ENCODE results near the gene AP5M1. TPM values are rescaled to one million over a fixed set of nuclear protein-coding genes. Genes with fewer than 3 reads are reported as not detected.
A peak's percentile ranks its signal among the peaks of the same experiment; 100 is the strongest.

Gene AP5M1
- total and polyA plus RNA-seq, 8 donors = 37.0 to 51.9 (median 43.3) TPM

- intact Hi-C loops (cut with DNase I) = no loop called here
- TF ChIP-seq CTCF (IDR thresholded peaks at IDR 0.05) = no peak
- peaks cover 0 to 44% of the 10 kb centered on the region in 2 donors for H3K36me3 ChIP-seq
- DNase-seq (no peak), ATAC-seq (no peak)
- no peak overlapping the region for H3K27ac ChIP-seq
- no peaks in the 10 kb centered on the region for H3K27me3 ChIP-seq
- H3K4me3 ChIP-seq = no peak overlapping the region
- H3K9me3 ChIP-seq = no peaks in the 10 kb centered on the region
- H3K4me1 ChIP-seq = no peaks in the 10 kb centered on the region
Observed at GRCh38 chr14:57290751-57291150, 22.0 kb downstream of the AP5M1 start.

GRCh38 chr14:57291692-57292647 is 23.2 kb downstream of the AP5M1 start:
- ATAC-seq (no peak), DNase-seq (no peak)
- Histone ChIP-seq H3K27me3 (no peaks in the 10 kb centered on the region), H3K4me3 (no peak overlapping the region), H3K9me3 (no peaks in the 10 kb centered on the region), H3K27ac (no peak overlapping the region), H3K4me1 (no peaks in the 10 kb centered on the region), H3K36me3 (peaks cover 0 to 33% of the 10 kb centered on the region in 2 donors)
- intact Hi-C loops (cut with DNase I) = no loop called here
- no peak for TF ChIP-seq CTCF (IDR thresholded peaks at IDR 0.05)

GRCh38 chr14:57293866-57294837 is 25.4 kb downstream of the AP5M1 start:
- Histone ChIP-seq H3K27me3 (no peaks in the 10 kb centered on the region), H3K4me1 (no peaks in the 10 kb centered on the region), H3K9me3 (no peaks in the 10 kb centered on the region), H3K4me3 (no peak overlapping the region), H3K36me3 (peaks cover 0 to 15% of the 10 kb centered on the region in 2 donors), H3K27ac (no peak overlapping the region)
- ATAC-seq (no peak), DNase-seq (no peak)
- intact Hi-C loops (cut with DNase I) = no loop called here
- TF ChIP-seq CTCF (IDR thresholded peaks at IDR 0.05) = peak in 1 of 2 donors; percentile 29

- Histone ChIP-seq H3K36me3 (peaks cover 0 to 7% of the 10 kb centered on the region in 2 donors), H3K27me3 (no peaks in the 10 kb centered on the region), H3K4me3 (no peak overlapping the region), H3K9me3 (no peaks in the 10 kb centered on the region), H3K4me1 (no peaks in the 10 kb centered on the region), H3K27ac (no peak overlapping the region)
- no peak for ATAC-seq
- no peak for DNase-seq
- intact Hi-C loops (cut with DNase I) = no loop called here
- no peak for TF ChIP-seq CTCF (IDR thresholded peaks at IDR 0.05)
Observed at GRCh38 chr14:57295239-57295638, 26.5 kb downstream of the AP5M1 start.
